ENCODE data around the gene HMGB3.

DNA sequence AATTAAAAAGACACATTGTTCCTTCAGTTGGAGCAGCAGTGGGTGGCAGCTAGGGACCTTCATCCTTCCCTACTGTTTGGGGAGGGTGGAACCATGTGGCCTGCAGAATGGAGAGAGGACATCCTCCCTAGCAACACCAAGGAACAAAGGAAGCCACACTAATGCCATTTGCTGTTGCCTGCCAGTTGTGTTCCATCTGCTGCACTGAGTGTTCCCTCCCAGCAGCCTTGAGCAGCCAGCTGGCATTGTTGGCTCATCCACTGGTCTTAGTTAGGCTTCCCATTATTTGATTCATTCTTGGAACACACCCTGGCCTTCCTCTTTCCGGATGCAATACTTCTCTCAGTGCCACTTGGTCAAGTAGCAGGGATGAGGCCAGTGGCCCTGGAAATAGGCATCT is 25.0 kb upstream of the HMGB3 start:
- TF ChIP-seq POLR2AphosphoS5 (IDR thresholded peaks at IDR 0.05; ENCODE audit: low read depth) (no peak), EZH2 (IDR thresholded peaks at IDR 0.05; ENCODE audit: low read depth, unreplicated experiment) (no peak), EZH2phosphoT487 (IDR thresholded peaks at IDR 0.05; ENCODE audit: unreplicated experiment) (no peak), JUNB (IDR thresholded peaks at IDR 0.05; ENCODE audit: unreplicated experiment) (no peak), CREB1 (CRISPR knock-in tag; IDR thresholded peaks at IDR 0.05; ENCODE audit: low read depth) (no peak), ZNF114 (CRISPR knock-in tag; IDR thresholded peaks at IDR 0.05) (no peak), STAT1 (IDR thresholded peaks at IDR 0.05; ENCODE audit: unreplicated experiment) (no peak)
- TF ChIP-seq, protein P1, sequence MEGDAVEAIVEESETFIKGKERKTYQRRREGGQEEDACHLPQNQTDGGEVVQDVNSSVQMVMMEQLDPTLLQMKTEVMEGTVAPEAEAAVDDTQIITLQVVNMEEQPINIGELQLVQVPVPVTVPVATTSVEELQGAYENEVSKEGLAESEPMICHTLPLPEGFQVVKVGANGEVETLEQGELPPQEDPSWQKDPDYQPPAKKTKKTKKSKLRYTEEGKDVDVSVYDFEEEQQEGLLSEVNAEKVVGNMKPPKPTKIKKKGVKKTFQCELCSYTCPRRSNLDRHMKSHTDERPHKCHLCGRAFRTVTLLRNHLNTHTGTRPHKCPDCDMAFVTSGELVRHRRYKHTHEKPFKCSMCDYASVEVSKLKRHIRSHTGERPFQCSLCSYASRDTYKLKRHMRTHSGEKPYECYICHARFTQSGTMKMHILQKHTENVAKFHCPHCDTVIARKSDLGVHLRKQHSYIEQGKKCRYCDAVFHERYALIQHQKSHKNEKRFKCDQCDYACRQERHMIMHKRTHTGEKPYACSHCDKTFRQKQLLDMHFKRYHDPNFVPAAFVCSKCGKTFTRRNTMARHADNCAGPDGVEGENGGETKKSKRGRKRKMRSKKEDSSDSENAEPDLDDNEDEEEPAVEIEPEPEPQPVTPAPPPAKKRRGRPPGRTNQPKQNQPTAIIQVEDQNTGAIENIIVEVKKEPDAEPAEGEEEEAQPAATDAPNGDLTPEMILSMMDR (conservative IDR thresholded peaks at IDR 0.05; ENCODE audit: low read depth in 2 of 2): no peak
- TF ChIP-seq, protein P2, sequence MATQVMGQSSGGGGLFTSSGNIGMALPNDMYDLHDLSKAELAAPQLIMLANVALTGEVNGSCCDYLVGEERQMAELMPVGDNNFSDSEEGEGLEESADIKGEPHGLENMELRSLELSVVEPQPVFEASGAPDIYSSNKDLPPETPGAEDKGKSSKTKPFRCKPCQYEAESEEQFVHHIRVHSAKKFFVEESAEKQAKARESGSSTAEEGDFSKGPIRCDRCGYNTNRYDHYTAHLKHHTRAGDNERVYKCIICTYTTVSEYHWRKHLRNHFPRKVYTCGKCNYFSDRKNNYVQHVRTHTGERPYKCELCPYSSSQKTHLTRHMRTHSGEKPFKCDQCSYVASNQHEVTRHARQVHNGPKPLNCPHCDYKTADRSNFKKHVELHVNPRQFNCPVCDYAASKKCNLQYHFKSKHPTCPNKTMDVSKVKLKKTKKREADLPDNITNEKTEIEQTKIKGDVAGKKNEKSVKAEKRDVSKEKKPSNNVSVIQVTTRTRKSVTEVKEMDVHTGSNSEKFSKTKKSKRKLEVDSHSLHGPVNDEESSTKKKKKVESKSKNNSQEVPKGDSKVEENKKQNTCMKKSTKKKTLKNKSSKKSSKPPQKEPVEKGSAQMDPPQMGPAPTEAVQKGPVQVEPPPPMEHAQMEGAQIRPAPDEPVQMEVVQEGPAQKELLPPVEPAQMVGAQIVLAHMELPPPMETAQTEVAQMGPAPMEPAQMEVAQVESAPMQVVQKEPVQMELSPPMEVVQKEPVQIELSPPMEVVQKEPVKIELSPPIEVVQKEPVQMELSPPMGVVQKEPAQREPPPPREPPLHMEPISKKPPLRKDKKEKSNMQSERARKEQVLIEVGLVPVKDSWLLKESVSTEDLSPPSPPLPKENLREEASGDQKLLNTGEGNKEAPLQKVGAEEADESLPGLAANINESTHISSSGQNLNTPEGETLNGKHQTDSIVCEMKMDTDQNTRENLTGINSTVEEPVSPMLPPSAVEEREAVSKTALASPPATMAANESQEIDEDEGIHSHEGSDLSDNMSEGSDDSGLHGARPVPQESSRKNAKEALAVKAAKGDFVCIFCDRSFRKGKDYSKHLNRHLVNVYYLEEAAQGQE (IDR thresholded peaks at IDR 0.05; ENCODE audit: unreplicated experiment): no peak
- TF ChIP-seq, protein P3, sequence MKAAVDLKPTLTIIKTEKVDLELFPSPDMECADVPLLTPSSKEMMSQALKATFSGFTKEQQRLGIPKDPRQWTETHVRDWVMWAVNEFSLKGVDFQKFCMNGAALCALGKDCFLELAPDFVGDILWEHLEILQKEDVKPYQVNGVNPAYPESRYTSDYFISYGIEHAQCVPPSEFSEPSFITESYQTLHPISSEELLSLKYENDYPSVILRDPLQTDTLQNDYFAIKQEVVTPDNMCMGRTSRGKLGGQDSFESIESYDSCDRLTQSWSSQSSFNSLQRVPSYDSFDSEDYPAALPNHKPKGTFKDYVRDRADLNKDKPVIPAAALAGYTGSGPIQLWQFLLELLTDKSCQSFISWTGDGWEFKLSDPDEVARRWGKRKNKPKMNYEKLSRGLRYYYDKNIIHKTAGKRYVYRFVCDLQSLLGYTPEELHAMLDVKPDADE (IDR thresholded peaks at IDR 0.05): no peak

Data from GM23338 (cell line).